ENCODE measurements around the gene MYH13. TPM values are rescaled to one million over a fixed set of nuclear protein-coding genes. Genes with fewer than 3 reads are reported as not detected.

Gene MYH13
- total RNA-seq, 1 experiment from 2014 or later = not detected

DNA sequence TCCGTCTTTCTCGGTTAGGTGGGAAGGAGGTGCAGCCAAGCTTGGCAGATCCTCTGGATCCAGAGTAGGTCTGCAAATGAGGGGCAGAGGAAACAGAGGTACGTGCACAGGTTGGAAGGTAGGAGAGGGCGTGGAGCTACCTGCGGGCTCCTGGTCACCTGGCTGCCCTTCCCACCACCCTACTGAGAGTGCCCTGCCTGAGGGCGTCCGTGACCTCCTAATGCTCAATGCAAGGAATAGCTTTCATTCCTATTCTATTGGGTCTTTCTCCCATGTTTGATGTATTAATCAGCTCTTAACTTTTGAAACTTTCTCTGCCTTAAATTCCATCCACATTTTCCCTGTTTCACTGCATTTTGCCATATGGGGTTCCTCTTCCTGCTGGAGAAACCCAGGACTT lies 44.6 kb downstream of the MYH13 start:
- no peaks in the 10 kb centered on the region for H3K27me3 ChIP-seq (ENCODE audit: insufficient read depth, low read length)
- H2AK5ac ChIP-seq (ENCODE audit: insufficient read length, low read length) = no peak overlapping the region
- no peak overlapping the region for H3T11ph ChIP-seq (ENCODE audit: low read length)
- no peak overlapping the region for H3K14ac ChIP-seq (ENCODE audit: insufficient read depth, low read length)
- H3K9me3 ChIP-seq (ENCODE audit: control insufficient read depth, low read depth, low read length) = no peaks in the 10 kb centered on the region
- H3K23me2 ChIP-seq (ENCODE audit: insufficient read length, low read depth, low read length, poor library complexity, severe bottlenecking) = no peaks in the 10 kb centered on the region
- no peak overlapping the region for H4K8ac ChIP-seq (replicated peaks; ENCODE audit: insufficient read length, low read depth, low read length)
- Mint-ChIP-seq H3K27me3 (ENCODE audit: low read depth) (no peaks in the 10 kb centered on the region; the same call in 1 of the 2 replicates), H3K27ac (no peak overlapping the region), H3K4me1 (peaks cover 0 to 3% of the 10 kb centered on the region in 2 experiments; a peak in 1 of 4 replicates), H3K9me3 (no peaks in the 10 kb centered on the region; a peak in 1 of 5 replicates), H3K4me3 (no peak overlapping the region), H3K36me3 (ENCODE audit: insufficient read depth in 1 of 3, low read depth in 3 of 3) (no peaks in the 10 kb centered on the region)
- H2BK12ac ChIP-seq (ENCODE audit: insufficient read length, low read depth, low read length) = no peak overlapping the region
- H3K18ac ChIP-seq (ENCODE audit: insufficient read length, low read depth, low read length) = no peak overlapping the region
- H4K20me1 ChIP-seq (ENCODE audit: control insufficient read depth, insufficient read depth, insufficient read length) = no peaks in the 10 kb centered on the region
- no peak overlapping the region for H2BK120ac ChIP-seq (ENCODE audit: low read depth, low read length, poor library complexity, severe bottlenecking)
- no peak overlapping the region for H3K9ac ChIP-seq (ENCODE audit: extremely low read depth, insufficient read length, low read length)
- no peaks in the 10 kb centered on the region for H3K4me1 ChIP-seq (ENCODE audit: insufficient read depth, low read length)
- H4K91ac ChIP-seq (ENCODE audit: insufficient read length, low read depth, low read length) = no peak overlapping the region
- no peak overlapping the region for H4K5ac ChIP-seq (ENCODE audit: insufficient read length, low read depth, low read length)
- H3K4me2 ChIP-seq (ENCODE audit: insufficient read depth, insufficient read length, low read length) = no peak overlapping the region
- no peak overlapping the region for H2BK20ac ChIP-seq (ENCODE audit: low read depth, low read length, poor library complexity, severe bottlenecking)
- H3K56ac ChIP-seq (ENCODE audit: insufficient read length, low read depth, low read length) = no peak overlapping the region
- H3K79me1 ChIP-seq (ENCODE audit: insufficient read depth, low read depth, low read length, poor library complexity, severe bottlenecking) = no peaks in the 10 kb centered on the region
- no peak overlapping the region for H3K27ac ChIP-seq (ENCODE audit: insufficient read length, low read depth, low read length)
- H3K23ac ChIP-seq (ENCODE audit: insufficient read length, low read depth, low read length) = no peak overlapping the region
- H2BK5ac ChIP-seq (ENCODE audit: insufficient read length, low read length) = no peak overlapping the region
- no CpG with 5 or more reads among the region's 7 CpGs for WGBS (ENCODE audit: extremely low coverage, insufficient read length, low lambda C conversion rate)
- no peak overlapping the region for H3K4ac ChIP-seq (ENCODE audit: low read depth, low read length)
- no peak overlapping the region for H2AFZ ChIP-seq (ENCODE audit: low read length)
- no peaks in the 10 kb centered on the region for H3K79me2 ChIP-seq (ENCODE audit: insufficient read depth, low read length)
- TF ChIP-seq, protein P1, sequence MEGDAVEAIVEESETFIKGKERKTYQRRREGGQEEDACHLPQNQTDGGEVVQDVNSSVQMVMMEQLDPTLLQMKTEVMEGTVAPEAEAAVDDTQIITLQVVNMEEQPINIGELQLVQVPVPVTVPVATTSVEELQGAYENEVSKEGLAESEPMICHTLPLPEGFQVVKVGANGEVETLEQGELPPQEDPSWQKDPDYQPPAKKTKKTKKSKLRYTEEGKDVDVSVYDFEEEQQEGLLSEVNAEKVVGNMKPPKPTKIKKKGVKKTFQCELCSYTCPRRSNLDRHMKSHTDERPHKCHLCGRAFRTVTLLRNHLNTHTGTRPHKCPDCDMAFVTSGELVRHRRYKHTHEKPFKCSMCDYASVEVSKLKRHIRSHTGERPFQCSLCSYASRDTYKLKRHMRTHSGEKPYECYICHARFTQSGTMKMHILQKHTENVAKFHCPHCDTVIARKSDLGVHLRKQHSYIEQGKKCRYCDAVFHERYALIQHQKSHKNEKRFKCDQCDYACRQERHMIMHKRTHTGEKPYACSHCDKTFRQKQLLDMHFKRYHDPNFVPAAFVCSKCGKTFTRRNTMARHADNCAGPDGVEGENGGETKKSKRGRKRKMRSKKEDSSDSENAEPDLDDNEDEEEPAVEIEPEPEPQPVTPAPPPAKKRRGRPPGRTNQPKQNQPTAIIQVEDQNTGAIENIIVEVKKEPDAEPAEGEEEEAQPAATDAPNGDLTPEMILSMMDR (conservative IDR thresholded peaks at IDR 0.05) = no peak
- no peak for DNase-seq
- no peak overlapping the region for H2BK15ac ChIP-seq (ENCODE audit: low read depth, low read length)
